ENCODE data around the gene SERPINA1. TPM values are rescaled to one million over a fixed set of nuclear protein-coding genes. Genes with fewer than 3 reads are reported as not detected.

The SERPINA1 gene
- not detected in 2 replicates for total RNA-seq (2021)
- long read RNA-seq = 0 reads

GRCh38 chr14:94388384-94389103 is at the start of gene SERPINA1:
TSS of gene SERPINA1 (minus strand) at chr14:94388602. CDS start at chr14:94383237, 5,365 bp downstream.
- WGBS (ENCODE audit: extremely low coverage, insufficient read length, low lambda C conversion rate) = no CpG with 5 or more reads among the region's 18 CpGs
- Mint-ChIP-seq H3K9me3 (no peaks in the 10 kb centered on the region), H3K36me3 (ENCODE audit: insufficient read depth in 1 of 3, low read depth in 3 of 3) (no peaks in the 10 kb centered on the region), H3K27ac (no peak within 1 kb of the TSS), H3K4me3 (no peak within 1 kb of the TSS; a peak in 1 of 5 replicates), H3K4me1 (peaks cover 18 to 32% of the 10 kb centered on the region in 2 experiments), H3K27me3 (ENCODE audit: low read depth) (peaks cover 10% of the 10 kb centered on the region)
- Histone ChIP-seq H2BK12ac (ENCODE audit: insufficient read length, low read depth, low read length) (no peak within 1 kb of the TSS), H4K91ac (ENCODE audit: insufficient read length, low read depth, low read length) (no peak within 1 kb of the TSS), H3K4me2 (ENCODE audit: insufficient read depth, insufficient read length, low read length) (no peak within 1 kb of the TSS), H2BK120ac (ENCODE audit: low read depth, low read length, poor library complexity, severe bottlenecking) (no peak within 1 kb of the TSS), H2BK15ac (ENCODE audit: low read depth, low read length) (no peak within 1 kb of the TSS), H3K27me3 (ENCODE audit: insufficient read depth, low read length) (no peaks in the 10 kb centered on the region), H2BK5ac (ENCODE audit: insufficient read length, low read length) (no peak within 1 kb of the TSS), H4K20me1 (ENCODE audit: control insufficient read depth, insufficient read depth, insufficient read length) (no peaks in the 10 kb centered on the region), H3K14ac (ENCODE audit: insufficient read depth, low read length) (no peak within 1 kb of the TSS), H3K56ac (ENCODE audit: insufficient read length, low read depth, low read length) (no peak within 1 kb of the TSS), H3K9ac (ENCODE audit: extremely low read depth, insufficient read length, low read length) (no peak within 1 kb of the TSS), H3K4me1 (ENCODE audit: insufficient read depth, low read length) (peaks cover 2% of the 10 kb centered on the region; the same call in 1 of the 2 replicates), H3K18ac (ENCODE audit: insufficient read length, low read depth, low read length) (no peak within 1 kb of the TSS), H2AK5ac (ENCODE audit: insufficient read length, low read length) (no peak within 1 kb of the TSS), H4K8ac (replicated peaks; ENCODE audit: insufficient read length, low read depth, low read length) (no peak within 1 kb of the TSS), H3K9me3 (ENCODE audit: control insufficient read depth, low read depth, low read length) (no peaks in the 10 kb centered on the region), H3K79me2 (ENCODE audit: insufficient read depth, low read length) (no peaks in the 10 kb centered on the region), H3K23me2 (ENCODE audit: insufficient read length, low read depth, low read length, poor library complexity, severe bottlenecking) (no peaks in the 10 kb centered on the region), H3K27ac (ENCODE audit: insufficient read length, low read depth, low read length) (no peak within 1 kb of the TSS), H4K5ac (ENCODE audit: insufficient read length, low read depth, low read length) (no peak within 1 kb of the TSS), H3T11ph (ENCODE audit: low read length) (no peak within 1 kb of the TSS), H2BK20ac (ENCODE audit: low read depth, low read length, poor library complexity, severe bottlenecking) (no peak within 1 kb of the TSS), H3K23ac (ENCODE audit: insufficient read length, low read depth, low read length) (no peak within 1 kb of the TSS), H3K79me1 (ENCODE audit: insufficient read depth, low read depth, low read length, poor library complexity, severe bottlenecking) (no peaks in the 10 kb centered on the region), H2AFZ (ENCODE audit: low read length) (no peak within 1 kb of the TSS), H3K4ac (ENCODE audit: low read depth, low read length) (no peak within 1 kb of the TSS)
- DNase-seq = no peak
- no peak for TF ChIP-seq CTCF (conservative IDR thresholded peaks at IDR 0.05)

Data from H9 (cell line).